Left lung (tissue), 10 donors: ENCODE data around the gene BLOC1S5. TPM values are rescaled to one million over a fixed set of nuclear protein-coding genes. Genes with fewer than 3 reads are reported as not detected.

Experiments used
- ATAC-seq: fragments of 200-7000 bp; cut with Tn5 transposase; one replicate; pipeline ENCODE4 v1.9.1; 2020; ENCODE audit warnings: moderate library complexity
- DNase-seq, 4 donors: peaks; one replicate each; pipeline ENCODE4 v3.0.0-alpha.2; 2013 to 2020
- H3K27ac ChIP-seq, 2 donors: fragments of 200-600 bp; sonication (generic) in 1 of 2; one replicate each; pipeline versions ENCODE4 v1.5.0 to v1.8.0; 2020 to 2021
- H3K27me3 ChIP-seq, 2 donors: fragments of 200-600 bp; sonication (generic) in 1 of 2; one replicate each; pipeline versions ENCODE4 v1.5.0 to v1.8.0; 2020 to 2021
- H3K36me3 ChIP-seq, 2 donors: fragments of 200-600 bp; sonication (generic) in 1 of 2; one replicate each; pipeline versions ENCODE4 v1.5.0 to v1.8.0; 2020 to 2021
- H3K4me1 ChIP-seq, 2 donors: fragments of 200-600 bp; one replicate each; pipeline ENCODE4 v1.8.0; 2021
- H3K4me3 ChIP-seq, 2 donors: fragments of 200-600 bp; sonication (generic) in 1 of 2; one replicate each; pipeline versions ENCODE4 v1.5.0 to v1.8.0; 2020 to 2021; ENCODE audit warnings: mild to moderate bottlenecking in 1 of 2
- H3K9me3 ChIP-seq, 2 donors: fragments of 200-600 bp; sonication (generic) in 1 of 2; one replicate each; pipeline versions ENCODE4 v1.5.0 to v1.8.0; 2020 to 2021
- CTCF ChIP-seq, 2 donors: fragments of 200-600 bp; sonication (generic) in 1 of 2; IDR thresholded peaks; one replicate each; pipeline versions ENCODE4 v1.5.0 to v1.8.0; 2021; ENCODE audit warnings: antibody characterized with exemption in 2 of 2
- intact Hi-C, 2 donors: fragments of 100-400 bp; cut with DNase I; formaldehyde crosslinking; loops; one replicate each; pipeline versions ENCODE4 v1.11.2 to v1.14.2; 2022
- polyA plus RNA-seq, 6 donors: library from polyadenylated mRNA; unstranded; fragments of 120-200 nt; gene quantifications; one replicate each; pipeline ENCODE4 v1.2.1, GENCODE V29; 2013; ENCODE audit not compliant: insufficient read length in 6 of 6
- total RNA-seq, 2 donors: library from RNA; stranded (reverse); fragmentation: NEBNext Ultra II Directional; extraction: Animal tissue kit (Norgen Biotek cat#: 25700); gene quantifications; one replicate each; pipeline ENCODE4 v1.2.1, GENCODE V29; 2021
- donor health status: DM: no; HTN: yes; CAD: no.
- donor health status: DM: no; HTN: no; CAD: no.

The BLOC1S5 gene
- total and polyA plus RNA-seq, 8 donors: 10.8 to 22.6 (median 18.7) TPM

GRCh38 chr6:8075704-8076103 lies 11.5 kb upstream of the BLOC1S5 start:
- no peak for ATAC-seq
- TF ChIP-seq CTCF (IDR thresholded peaks at IDR 0.05): no peak
- Histone ChIP-seq H3K36me3 (no peaks in the 10 kb centered on the region), H3K4me3 (no peak overlapping the region), H3K9me3 (no peaks in the 10 kb centered on the region), H3K27me3 (no peaks in the 10 kb centered on the region), H3K4me1 (peaks cover 0 to 33% of the 10 kb centered on the region in 2 donors), H3K27ac (no peak overlapping the region)
- intact Hi-C loops: no loop called here
- DNase-seq: no peak

DNA sequence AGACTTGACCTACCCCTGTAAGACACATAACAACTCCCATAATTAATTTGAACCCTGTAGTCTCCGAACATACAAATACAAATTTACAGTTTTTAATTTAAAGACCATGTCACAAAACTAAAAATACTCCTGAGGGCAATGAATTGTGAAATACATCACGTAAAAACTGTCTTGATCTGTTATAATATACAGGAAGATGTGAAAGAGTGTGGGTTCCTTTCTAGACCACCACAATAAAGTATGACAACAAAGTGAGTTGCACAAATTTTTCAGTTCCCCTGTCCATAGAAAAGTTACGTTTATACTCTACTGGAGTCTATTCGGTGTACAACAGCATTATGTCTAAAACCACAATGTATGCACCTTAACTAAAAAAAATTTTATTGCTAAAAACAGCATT lies 11.0 kb upstream of the BLOC1S5 start:
- peaks cover 0 to 28% of the 10 kb centered on the region in 2 donors for H3K4me1 ChIP-seq
- no peak overlapping the region for H3K4me3 ChIP-seq
- ATAC-seq (no peak), DNase-seq (no peak)
- peak overlapping the region in 1 of 2 donors; percentile 30 for H3K27ac ChIP-seq
- intact Hi-C loops: no loop called here
- no peaks in the 10 kb centered on the region for H3K36me3 ChIP-seq
- H3K9me3 ChIP-seq: no peaks in the 10 kb centered on the region
- TF ChIP-seq CTCF (IDR thresholded peaks at IDR 0.05): no peak
- no peaks in the 10 kb centered on the region for H3K27me3 ChIP-seq

DNA sequence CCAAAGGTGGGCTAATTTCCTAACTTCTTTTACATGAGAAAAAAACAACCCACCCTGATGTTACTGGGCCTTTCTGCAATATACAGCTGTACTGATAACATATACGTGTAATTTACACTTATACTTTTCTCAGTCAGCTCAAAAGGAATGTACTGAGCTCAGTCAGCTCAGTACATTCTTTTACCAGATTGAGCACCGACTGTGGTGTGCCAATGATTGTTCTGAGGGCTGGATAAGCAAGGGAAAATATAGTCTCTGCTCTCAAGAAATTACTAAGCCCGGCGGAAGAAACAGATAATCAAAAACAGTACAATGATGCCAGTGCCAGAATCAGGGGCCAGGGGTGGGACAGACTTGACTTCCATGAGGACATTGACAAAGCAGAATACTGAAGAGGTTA lies 10.0 kb upstream of the BLOC1S5 start:
- H3K27me3 ChIP-seq: no peaks in the 10 kb centered on the region
- no peaks in the 10 kb centered on the region for H3K9me3 ChIP-seq
- H3K36me3 ChIP-seq: no peaks in the 10 kb centered on the region
- no peak overlapping the region for H3K4me3 ChIP-seq
- TF ChIP-seq CTCF (IDR thresholded peaks at IDR 0.05): no peak
- peaks cover 0 to 18% of the 10 kb centered on the region in 2 donors for H3K4me1 ChIP-seq
- DNase-seq: no peak
- intact Hi-C loops: no loop called here
- ATAC-seq: no peak
- no peak overlapping the region for H3K27ac ChIP-seq

GRCh38 chr6:8073758-8074157 lies 9.6 kb upstream of the BLOC1S5 start:
- DNase-seq (no peak), ATAC-seq (no peak)

DNA sequence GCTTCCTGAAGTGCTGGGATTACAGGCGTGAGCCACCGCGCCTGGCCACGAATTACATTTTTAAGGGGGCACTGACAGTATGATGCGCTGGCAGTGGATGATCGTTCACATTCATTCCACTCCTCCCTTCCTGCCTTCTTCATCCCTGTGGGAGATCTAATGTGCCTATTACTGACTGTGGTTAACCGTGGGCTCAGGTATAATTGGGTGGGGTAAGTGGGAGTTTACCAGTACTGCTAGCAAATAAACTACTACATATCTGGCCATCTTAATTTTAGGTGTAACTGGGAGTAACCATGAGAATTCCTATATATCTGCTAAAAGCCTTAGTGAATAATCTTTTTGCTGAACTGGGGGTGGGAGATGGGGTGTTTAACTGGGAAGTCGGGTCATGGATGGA lies 6.5 kb upstream of the BLOC1S5 start:
- no peak overlapping the region for H3K4me3 ChIP-seq
- peaks cover 0 to 10% of the 10 kb centered on the region in 2 donors for H3K4me1 ChIP-seq
- DNase-seq (no peak), ATAC-seq (no peak)
- H3K27ac ChIP-seq: no peak overlapping the region
- no peaks in the 10 kb centered on the region for H3K9me3 ChIP-seq
- H3K36me3 ChIP-seq: no peaks in the 10 kb centered on the region
- no peak for TF ChIP-seq CTCF (IDR thresholded peaks at IDR 0.05)
- intact Hi-C loops: no loop called here
- H3K27me3 ChIP-seq: no peaks in the 10 kb centered on the region

More at GRCh38 chr6:8073758-8074157, 9.6 kb upstream of the BLOC1S5 start:
- H3K9me3 ChIP-seq: no peaks in the 10 kb centered on the region
- H3K4me3 ChIP-seq: no peak overlapping the region
- intact Hi-C loops: no loop called here
- no peaks in the 10 kb centered on the region for H3K27me3 ChIP-seq
- no peak for TF ChIP-seq CTCF (IDR thresholded peaks at IDR 0.05)
- H3K4me1 ChIP-seq: peaks cover 0 to 16% of the 10 kb centered on the region in 2 donors
- no peaks in the 10 kb centered on the region for H3K36me3 ChIP-seq
- H3K27ac ChIP-seq: no peak overlapping the region
